Upper lobe of left lung (tissue), 6 donors: ENCODE measurements around the gene UBAP1. TPM values are rescaled to one million over a fixed set of nuclear protein-coding genes. Genes with fewer than 3 reads are reported as not detected.

ENCODE experiments used
- ATAC-seq, 2 donors: fragments of 200-7000 bp; cut with Tn5 transposase; one replicate each; pipeline ENCODE4 v1.9.1; 2022; ENCODE audit warnings: mild to moderate bottlenecking in 2 of 2, moderate library complexity in 2 of 2; ENCODE audit not compliant: low FRiP score in 2 of 2
- DNase-seq, 2 donors: peaks; one replicate each; pipeline ENCODE4 v3.0.0-alpha.2; 2019 to 2020
- H3K27ac ChIP-seq, 4 donors: fragments of 200-600 bp; sonication (generic); one replicate each; pipeline ENCODE4 v1.5.1; 2016 to 2019
- H3K27me3 ChIP-seq, 4 donors: fragments of 200-600 bp; sonication (generic); one replicate each; pipeline ENCODE4 v1.5.1; 2017 to 2019
- H3K36me3 ChIP-seq, 4 donors: fragments of 200-600 bp; sonication (generic); one replicate each; pipeline ENCODE4 v1.5.1; 2016 to 2019
- H3K4me1 ChIP-seq, 4 donors: fragments of 200-600 bp; sonication (generic); one replicate each; pipeline ENCODE4 v1.5.1; 2018 to 2019
- H3K4me3 ChIP-seq, 4 donors: fragments of 200-600 bp; sonication (generic); one replicate each; pipeline ENCODE4 v1.5.1; 2017 to 2019; ENCODE audit warnings: mild to moderate bottlenecking in 2 of 4, moderate library complexity in 1 of 4
- H3K9me3 ChIP-seq, 4 donors: fragments of 200-600 bp; sonication (generic); one replicate each; pipeline ENCODE4 v1.5.1; 2018 to 2019
- CTCF ChIP-seq, 6 experiments: fragments of 450-650 bp in 4 of 6; fragments of 200-600 bp in 2 of 6; sonication (generic) in 2 of 6; IDR thresholded peaks; one replicate each; pipeline ENCODE4 v1.5.1; 2016 to 2019; ENCODE audit warnings: antibody characterized with exemption in 6 of 6
- EP300 ChIP-seq, 4 donors: sonication (generic); formaldehyde crosslinking; IDR thresholded peaks; one replicate each; pipeline ENCODE4 v1.5.1; 2017; ENCODE audit warnings: antibody characterized with exemption in 4 of 4, control low read depth in 2 of 4
- POLR2A ChIP-seq, 4 donors: fragments of 450-650 bp; IDR thresholded peaks; one replicate each; pipeline ENCODE4 v1.5.1; 2016 to 2017; ENCODE audit warnings: antibody characterized with exemption in 4 of 4, mild to moderate bottlenecking in 2 of 4
- POLR2AphosphoS5 ChIP-seq, 2 donors: sonication (generic); formaldehyde crosslinking; IDR thresholded peaks; one replicate each; pipeline ENCODE4 v1.5.1; 2017; ENCODE audit warnings: antibody characterized with exemption in 2 of 2
- WGBS, 2 donors: methylation state at CpG; one replicate each; pipeline ENCODE4 v1.1.5; 2017 to 2018; 5-methylcytosine and 5-hydroxymethylcytosine counted together
- total RNA-seq, 6 donors: library from RNA; depleted of rRNA in 4 of 6; stranded (reverse); fragments of >200 nt in 4 of 6; gene quantifications; one replicate each; pipeline versions ENCODE4 v1.1.0 to v1.2.1, GENCODE V29; 2016 to 2021
- donor health status: DM: no; HTN: no; CAD: no; lungs with moderate emphysema.
- donor health status: DM: no; HTN: yes; CAD: no; lungs with severe emphysema.

The UBAP1 gene
- total RNA-seq, 6 donors from 2014 or later, result 37.7 to 62.2 (median 48.1) TPM

DNA sequence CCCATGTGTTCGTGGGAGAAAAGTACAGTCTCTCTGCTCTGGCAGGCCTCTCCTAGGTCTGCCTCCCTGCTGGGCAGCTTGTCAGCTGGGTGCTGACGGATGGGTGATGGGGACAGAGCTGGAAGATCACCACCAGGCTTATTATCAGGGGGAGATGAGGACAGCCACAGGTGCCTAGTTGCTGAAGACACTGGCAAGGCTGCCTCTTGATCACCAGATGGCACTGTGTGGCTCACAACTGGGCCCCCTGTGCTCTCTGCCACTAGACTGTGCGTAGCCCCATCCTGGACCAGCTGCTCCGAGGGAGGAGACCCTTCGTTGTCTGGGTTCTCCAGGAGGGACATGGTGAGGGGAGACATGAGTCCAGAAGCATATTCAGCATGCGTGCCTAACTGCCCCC lies 77.3 kb downstream of the UBAP1 start:
- DNase-seq (no peak), ATAC-seq (no peak)
- Histone ChIP-seq H3K27me3 (no peaks in the 10 kb centered on the region), H3K4me1 (peaks cover 0 to 11% (median 6%) of the 10 kb centered on the region in 4 donors), H3K36me3 (peaks cover 9 to 46% (median 16%) of the 10 kb centered on the region in 4 donors), H3K9me3 (no peaks in the 10 kb centered on the region), H3K4me3 (no peak overlapping the region), H3K27ac (no peak overlapping the region)
- WGBS, 2 donors, result 84% methylated on average over 6 of the region's 6 CpGs; no CpG with 5 or more reads in 1 of the 2 donors
- TF ChIP-seq EP300 (IDR thresholded peaks at IDR 0.05), result no peak
- no peak for TF ChIP-seq POLR2A (IDR thresholded peaks at IDR 0.05)
- no peak for TF ChIP-seq POLR2AphosphoS5 (IDR thresholded peaks at IDR 0.05)
- TF ChIP-seq CTCF (IDR thresholded peaks at IDR 0.05), result no peak

DNA sequence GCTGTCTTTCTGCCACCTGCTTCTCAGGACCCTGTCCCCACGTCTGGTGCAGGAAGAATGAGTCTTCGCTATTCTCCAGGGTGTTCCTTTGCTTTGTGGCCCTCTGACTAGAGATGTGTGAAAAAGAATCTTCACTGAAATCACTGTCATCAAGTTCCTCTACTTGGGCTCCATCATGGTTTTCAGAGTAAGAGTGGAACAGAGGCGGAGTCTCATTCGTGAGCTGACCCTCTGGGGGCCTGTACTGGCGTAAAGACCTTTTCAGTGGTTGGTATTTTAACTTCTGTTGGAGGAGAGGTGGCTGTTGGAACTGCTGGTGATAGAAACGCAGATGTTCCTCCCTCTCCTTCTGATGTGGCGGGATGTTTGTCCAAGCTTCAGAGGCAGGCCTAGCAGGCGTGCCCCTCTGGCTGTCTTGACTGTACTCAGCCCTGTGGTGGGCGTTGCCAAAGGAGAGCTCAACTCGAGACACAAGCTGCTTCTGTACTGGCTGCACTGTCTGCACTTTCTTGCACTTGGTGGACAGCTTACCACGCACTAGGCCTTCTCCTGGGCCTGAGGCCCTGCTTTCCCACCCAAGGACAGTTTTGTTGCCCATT lies 78.2 kb downstream of the UBAP1 start:
- H3K4me1 ChIP-seq, result peaks cover 0 to 11% (median 6%) of the 10 kb centered on the region in 4 donors
- H3K27ac ChIP-seq, result no peak overlapping the region
- no peaks in the 10 kb centered on the region for H3K9me3 ChIP-seq
- 77 to 89% methylated on average over 11 of the region's 11 CpGs for WGBS, 2 donors
- no peak overlapping the region for H3K4me3 ChIP-seq
- DNase-seq (no peak), ATAC-seq (peak in 1 of 2 donors; percentile 74)
- H3K36me3 ChIP-seq, result peaks cover 1 to 36% (median 7%) of the 10 kb centered on the region in 4 donors
- H3K27me3 ChIP-seq, result no peaks in the 10 kb centered on the region
- no peak for TF ChIP-seq CTCF (IDR thresholded peaks at IDR 0.05)

- Histone ChIP-seq H3K4me1 (no peaks in the 10 kb centered on the region), H3K27ac (no peak overlapping the region), H3K9me3 (no peaks in the 10 kb centered on the region), H3K4me3 (no peak overlapping the region), H3K27me3 (no peaks in the 10 kb centered on the region), H3K36me3 (peaks cover 0 to 14% (median 1%) of the 10 kb centered on the region in 4 donors)
- 96 to 97% methylated on average over 10 of the region's 10 CpGs for WGBS, 2 donors
- DNase-seq (no peak), ATAC-seq (no peak)
- TF ChIP-seq POLR2AphosphoS5 (IDR thresholded peaks at IDR 0.05) (no peak), CTCF (IDR thresholded peaks at IDR 0.05) (no peak), POLR2A (IDR thresholded peaks at IDR 0.05) (no peak), EP300 (IDR thresholded peaks at IDR 0.05) (no peak)
Measured at GRCh38 chr9:34259315-34259714, 80.5 kb downstream of the UBAP1 start.

- Histone ChIP-seq H3K9me3 (no peaks in the 10 kb centered on the region), H3K4me3 (no peak overlapping the region), H3K27me3 (no peaks in the 10 kb centered on the region), H3K36me3 (no peaks in the 10 kb centered on the region), H3K27ac (no peak overlapping the region), H3K4me1 (no peaks in the 10 kb centered on the region)
- WGBS, 2 donors, result 68 to 77% methylated on average over 3 of the region's 3 CpGs
- no peak for DNase-seq
- no peak for ATAC-seq
- TF ChIP-seq CTCF (IDR thresholded peaks at IDR 0.05) (no peak), EP300 (IDR thresholded peaks at IDR 0.05) (no peak), POLR2A (IDR thresholded peaks at IDR 0.05) (no peak), POLR2AphosphoS5 (IDR thresholded peaks at IDR 0.05) (no peak)
Measured at GRCh38 chr9:34262971-34263370, 84.1 kb downstream of the UBAP1 start.

- Histone ChIP-seq H3K9me3 (no peaks in the 10 kb centered on the region), H3K36me3 (no peaks in the 10 kb centered on the region), H3K27ac (no peak overlapping the region), H3K4me1 (no peaks in the 10 kb centered on the region), H3K4me3 (no peak overlapping the region), H3K27me3 (no peaks in the 10 kb centered on the region)
- WGBS, 2 donors, result 71 to 79% methylated on average over 1 of the region's 1 CpG
- DNase-seq (no peak), ATAC-seq (no peak)
- TF ChIP-seq POLR2AphosphoS5 (IDR thresholded peaks at IDR 0.05), result no peak
- TF ChIP-seq POLR2A (IDR thresholded peaks at IDR 0.05), result no peak
- TF ChIP-seq CTCF (IDR thresholded peaks at IDR 0.05), result no peak
- TF ChIP-seq EP300 (IDR thresholded peaks at IDR 0.05), result no peak
Measured at GRCh38 chr9:34267660-34268059, 88.8 kb downstream of the UBAP1 start.
